Upper lobe of left lung (tissue), 4 donors: Measurements from ENCODE around the gene AQP12B.

ENCODE experiments used
- EP300 ChIP-seq, 4 donors: sonication (generic); formaldehyde crosslinking; IDR thresholded peaks; one replicate each; pipeline ENCODE4 v1.5.1; 2017; ENCODE audit warnings: antibody characterized with exemption in 4 of 4, control low read depth in 2 of 4
- POLR2A ChIP-seq, 4 donors: fragments of 450-650 bp; IDR thresholded peaks; one replicate each; pipeline ENCODE4 v1.5.1; 2016 to 2017; ENCODE audit warnings: antibody characterized with exemption in 4 of 4, mild to moderate bottlenecking in 2 of 4
- TF ChIP-seq, protein P1 (sequence below), 6 experiments: fragments of 450-650 bp in 4 of 6; fragments of 200-600 bp in 2 of 6; sonication (generic) in 2 of 6; IDR thresholded peaks; one replicate each; pipeline ENCODE4 v1.5.1; 2016 to 2019; ENCODE audit warnings: antibody characterized with exemption in 6 of 6

DNA sequence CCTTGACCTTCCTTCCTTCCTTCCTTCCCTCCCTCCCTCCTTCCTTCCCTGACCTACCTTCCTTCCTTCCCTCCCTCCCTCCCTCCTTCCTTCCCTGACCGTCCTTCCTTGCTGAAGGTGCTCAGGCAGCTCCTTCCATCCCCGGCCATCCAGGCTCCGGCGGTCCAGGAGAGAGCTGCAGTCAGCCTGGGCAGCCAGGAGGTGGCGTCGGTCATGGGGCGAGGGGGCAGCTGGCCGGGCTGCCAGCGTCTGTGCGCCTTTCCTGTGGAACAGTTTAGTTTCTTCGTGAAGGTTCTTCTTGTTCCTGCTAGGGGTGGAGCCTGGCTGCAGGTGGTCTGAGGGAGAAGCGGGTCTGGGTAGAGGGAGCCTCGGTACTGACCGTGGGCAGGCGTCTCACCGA lies 41.7 kb downstream of the AQP12B start:
- TF ChIP-seq, protein P1, sequence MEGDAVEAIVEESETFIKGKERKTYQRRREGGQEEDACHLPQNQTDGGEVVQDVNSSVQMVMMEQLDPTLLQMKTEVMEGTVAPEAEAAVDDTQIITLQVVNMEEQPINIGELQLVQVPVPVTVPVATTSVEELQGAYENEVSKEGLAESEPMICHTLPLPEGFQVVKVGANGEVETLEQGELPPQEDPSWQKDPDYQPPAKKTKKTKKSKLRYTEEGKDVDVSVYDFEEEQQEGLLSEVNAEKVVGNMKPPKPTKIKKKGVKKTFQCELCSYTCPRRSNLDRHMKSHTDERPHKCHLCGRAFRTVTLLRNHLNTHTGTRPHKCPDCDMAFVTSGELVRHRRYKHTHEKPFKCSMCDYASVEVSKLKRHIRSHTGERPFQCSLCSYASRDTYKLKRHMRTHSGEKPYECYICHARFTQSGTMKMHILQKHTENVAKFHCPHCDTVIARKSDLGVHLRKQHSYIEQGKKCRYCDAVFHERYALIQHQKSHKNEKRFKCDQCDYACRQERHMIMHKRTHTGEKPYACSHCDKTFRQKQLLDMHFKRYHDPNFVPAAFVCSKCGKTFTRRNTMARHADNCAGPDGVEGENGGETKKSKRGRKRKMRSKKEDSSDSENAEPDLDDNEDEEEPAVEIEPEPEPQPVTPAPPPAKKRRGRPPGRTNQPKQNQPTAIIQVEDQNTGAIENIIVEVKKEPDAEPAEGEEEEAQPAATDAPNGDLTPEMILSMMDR (IDR thresholded peaks at IDR 0.05): peak in 5 of 6 experiments; percentile 12 to 41 (median 40)
- TF ChIP-seq POLR2A (IDR thresholded peaks at IDR 0.05) (no peak), EP300 (IDR thresholded peaks at IDR 0.05) (no peak)
